ENCODE data around the gene CACUL1.

DNA sequence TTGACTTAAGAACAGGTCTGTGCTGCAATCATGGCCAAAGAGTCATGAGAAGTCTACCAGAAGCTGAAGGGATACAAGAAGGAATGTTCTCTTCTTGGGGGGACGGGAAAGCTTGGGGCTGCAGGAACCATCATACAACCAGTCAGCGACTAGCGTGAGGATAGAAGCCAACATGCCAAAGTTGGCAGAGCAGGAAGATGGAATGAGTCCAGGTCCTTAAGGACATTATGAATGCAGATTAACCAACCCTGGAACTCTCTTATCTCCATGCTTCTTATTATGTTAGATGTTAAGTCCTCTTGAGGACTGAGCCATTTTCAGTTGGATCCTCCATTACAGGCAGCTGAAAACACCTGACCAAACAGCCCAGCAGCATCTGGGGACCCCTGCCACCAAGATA lies 17.2 kb upstream of the CACUL1 start:
- TF ChIP-seq POLR2AphosphoS5 (IDR thresholded peaks at IDR 0.05; ENCODE audit: low read depth, low read length), result no peak
- TF ChIP-seq TAF1 (IDR thresholded peaks at IDR 0.05; ENCODE audit: borderline replicate concordance, low read depth, low read length), result no peak
- TF ChIP-seq POLR2A (IDR thresholded peaks at IDR 0.05; ENCODE audit: low read depth, low read length), result no peak

All from GM12892 (cell line).